GM12801 (cell line): ENCODE measurements around the gene ATP4A.

ENCODE experiments used
- CTCF ChIP-seq: IDR thresholded peaks from one replicate; pipeline ENCODE4 v1.5.1; 2011; ENCODE audit warnings: control low read depth; ENCODE audit not compliant: insufficient read length; ENCODE audit errors: extremely low read depth

ATP4A gene

GRCh38 chr19:35545001-35545854, 18.2 kb downstream of the ATP4A start, which contains the start of gene TMEM147:
Gene TMEM147, plus strand, starts transcription at chr19:35545626. Its CDS starts 114 bp downstream, at chr19:35545740.
- TF ChIP-seq CTCF, result no peak

- TF ChIP-seq CTCF, result no peak
Measured at GRCh38 chr19:35544110-35544802, 19.2 kb downstream of the ATP4A start.

- no peak for TF ChIP-seq CTCF
Measured at GRCh38 chr19:35543280-35544109, 20.0 kb downstream of the ATP4A start.

DNA sequence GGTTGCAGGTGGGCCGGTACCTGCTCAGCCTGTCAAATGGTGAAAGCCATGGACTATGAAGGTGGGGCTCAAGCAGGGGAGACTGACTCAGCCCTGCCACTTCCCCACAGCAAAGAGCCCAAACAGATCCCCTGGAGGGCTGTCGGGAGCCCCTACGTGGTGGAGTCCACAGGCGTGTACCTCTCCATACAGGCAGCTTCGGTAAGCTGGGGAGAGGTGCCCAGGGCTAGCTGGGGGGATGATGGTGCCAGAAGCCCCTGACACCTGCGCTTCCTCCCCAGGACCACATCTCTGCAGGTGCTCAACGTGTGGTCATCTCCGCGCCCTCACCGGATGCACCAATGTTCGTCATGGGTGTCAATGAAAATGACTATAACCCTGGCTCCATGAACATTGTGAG, 21.2 kb downstream of the ATP4A start:
- TF ChIP-seq CTCF, result no peak

DNA sequence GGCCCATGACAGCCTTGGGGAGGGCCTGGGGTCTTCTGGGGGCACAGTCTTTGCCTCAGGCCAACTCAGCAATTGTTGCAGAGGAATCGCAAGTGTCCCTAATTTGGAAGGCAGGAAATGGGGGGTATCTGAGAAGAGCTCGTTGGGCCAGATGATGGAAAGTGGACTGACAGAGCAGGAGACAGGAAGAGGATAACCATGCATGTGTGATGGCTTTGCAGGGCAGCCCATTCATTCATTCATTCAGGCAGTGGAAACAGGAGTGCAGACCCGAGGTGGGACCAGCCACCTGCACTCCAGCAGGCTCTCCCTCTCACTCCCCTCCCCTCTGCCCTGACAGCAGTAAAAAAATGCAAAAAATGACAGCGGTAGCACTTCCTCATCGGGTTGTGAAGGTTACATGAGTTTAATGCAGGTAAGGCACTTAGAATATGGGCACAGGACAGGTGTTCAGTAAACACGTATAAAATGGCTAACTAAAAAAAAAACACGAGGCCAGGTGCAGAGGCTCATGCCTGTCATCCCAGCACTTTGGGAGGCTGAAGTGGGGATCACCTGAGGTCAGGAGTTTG, 23.0 kb downstream of the ATP4A start:
- no peak for TF ChIP-seq CTCF

GRCh38 chr19:35539850-35540249, 23.6 kb downstream of the ATP4A start:
- no peak for TF ChIP-seq CTCF

GRCh38 chr19:35539314-35539713, 24.1 kb downstream of the ATP4A start:
- no peak for TF ChIP-seq CTCF
